NCI-H446 (cell line): ENCODE measurements around the gene GIT2.

ENCODE experiments used
- DNase-seq, 2 experiments: peaks; one replicate each; lab custom pipeline; 2025; lab: John Stamatoyannopoulos, UW

Gene GIT2

GRCh38 chr12:109981311-109981710 is 14.9 kb downstream of the GIT2 start:
- no peak for DNase-seq

DNA sequence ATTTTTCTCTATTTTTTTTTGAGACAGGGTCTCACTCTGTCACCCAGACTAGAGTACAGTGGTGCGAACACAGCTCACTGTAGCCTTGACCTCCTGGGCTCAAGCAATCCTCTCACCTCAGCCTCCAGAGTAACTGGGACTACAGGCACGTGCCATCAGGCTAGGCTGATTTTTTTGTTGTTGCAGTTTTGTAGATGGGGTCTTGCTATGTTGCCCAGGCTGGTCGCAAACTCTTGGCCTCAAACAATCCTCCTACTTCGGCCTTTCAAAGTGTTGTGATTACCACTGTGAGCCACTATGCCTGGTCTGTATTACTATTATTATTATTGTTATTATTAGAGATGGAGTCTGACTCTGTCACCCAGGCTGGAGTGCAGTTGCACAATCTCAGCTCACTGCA is 23.3 kb downstream of the GIT2 start:
- DNase-seq: no peak

DNA sequence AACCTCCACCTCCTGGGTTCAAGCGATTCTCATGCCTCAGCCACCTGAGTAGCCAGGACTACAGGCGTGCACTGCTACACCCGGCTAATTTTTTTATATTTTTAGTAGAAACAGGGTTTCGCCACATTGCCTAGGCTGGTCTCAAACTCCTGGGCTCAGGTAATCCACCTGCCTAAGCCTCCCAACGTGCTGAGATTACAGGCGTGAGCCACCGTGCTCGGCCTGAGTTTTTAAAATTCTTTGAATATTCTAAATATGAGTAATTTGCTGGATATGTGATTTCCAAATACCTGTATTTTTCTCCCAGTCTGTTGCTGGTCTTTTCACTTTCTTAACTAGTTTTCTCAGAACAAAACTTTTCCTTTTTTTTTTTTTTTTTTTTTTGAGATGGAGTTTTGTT is 27.4 kb downstream of the GIT2 start:
- DNase-seq: no peak

DNA sequence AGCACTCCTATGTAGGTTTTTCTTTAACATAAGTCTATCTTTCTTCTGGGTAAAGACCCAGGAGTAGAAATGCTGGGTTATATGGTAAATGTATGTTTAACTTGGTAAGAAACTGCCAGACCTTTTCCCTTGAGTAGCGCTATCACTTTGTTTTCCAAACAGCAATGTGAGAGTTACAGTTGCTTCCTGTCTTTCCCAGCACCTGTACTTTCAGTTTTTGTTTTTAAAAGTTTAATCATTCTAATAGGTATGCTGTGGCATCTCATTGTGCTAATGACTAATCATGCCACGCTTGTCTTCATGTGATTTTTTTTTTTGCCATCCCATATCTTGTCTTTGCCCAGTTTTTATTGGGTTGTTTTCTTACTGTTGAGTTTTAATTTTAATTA is 28.1 kb downstream of the GIT2 start:
- DNase-seq: no peak

DNA sequence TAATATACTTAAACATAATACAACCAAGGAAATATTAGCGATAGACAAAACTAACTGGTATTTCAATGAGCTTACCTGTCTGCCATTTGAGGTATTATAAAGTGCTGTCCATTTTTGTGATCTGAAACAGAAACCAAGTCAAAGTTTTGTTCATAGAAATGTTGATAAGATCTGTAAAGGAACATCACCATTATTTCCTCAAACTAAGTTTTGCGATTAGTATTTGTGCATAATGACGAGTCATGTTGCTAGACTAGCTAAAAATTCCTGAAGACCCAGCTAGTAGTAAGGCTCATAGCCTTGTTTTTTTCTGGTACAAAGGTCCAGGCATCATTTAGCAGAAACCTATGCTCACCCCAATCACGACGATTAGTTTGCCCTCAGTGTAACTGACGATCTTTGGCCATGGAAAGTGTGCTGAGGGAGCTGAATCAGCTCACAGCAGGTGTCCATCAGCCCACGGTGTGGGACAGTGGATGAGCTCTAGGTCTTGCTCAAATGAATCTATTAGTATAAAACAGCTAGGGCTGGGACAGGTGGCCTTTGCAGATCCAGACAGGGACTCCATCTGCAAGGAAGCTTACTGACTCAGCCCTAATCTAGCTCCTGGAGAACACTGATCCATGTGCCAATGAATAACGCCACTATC is 28.7 kb downstream of the GIT2 start:
- no peak for DNase-seq

GRCh38 chr12:109966546-109966945 is 29.6 kb downstream of the GIT2 start:
- no peak for DNase-seq

DNA sequence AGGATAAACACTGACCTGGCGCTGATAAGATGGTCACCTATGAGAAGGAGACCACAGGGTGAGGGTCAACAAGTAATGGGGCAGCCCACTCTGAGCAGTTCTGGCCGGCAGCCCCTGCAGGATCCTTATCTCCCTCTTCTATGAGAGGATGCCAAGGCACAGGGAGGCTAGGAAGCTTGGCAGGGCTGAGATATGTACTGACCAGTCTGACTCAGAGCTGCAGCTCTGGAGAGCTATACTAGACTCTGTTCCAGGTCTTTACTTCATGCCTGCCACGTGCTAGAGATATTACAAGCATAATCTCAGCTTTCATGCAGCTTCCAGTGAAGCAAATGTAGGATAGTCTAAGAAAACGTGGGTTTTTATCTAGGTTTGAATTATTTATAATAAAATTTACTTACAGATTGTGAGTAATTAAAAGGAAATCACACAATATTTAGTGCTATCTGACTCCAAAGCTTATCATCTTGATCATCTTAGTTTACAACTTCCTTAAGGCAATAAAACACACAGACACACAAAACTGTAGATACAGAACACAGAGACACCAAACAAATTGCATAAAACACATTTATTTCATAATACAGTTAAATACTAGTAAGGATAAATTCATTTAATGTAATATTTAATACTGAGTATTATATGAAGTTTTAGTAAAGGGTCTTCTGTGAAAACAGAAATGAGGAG is 32.3 kb downstream of the GIT2 start:
- DNase-seq: no peak

DNA sequence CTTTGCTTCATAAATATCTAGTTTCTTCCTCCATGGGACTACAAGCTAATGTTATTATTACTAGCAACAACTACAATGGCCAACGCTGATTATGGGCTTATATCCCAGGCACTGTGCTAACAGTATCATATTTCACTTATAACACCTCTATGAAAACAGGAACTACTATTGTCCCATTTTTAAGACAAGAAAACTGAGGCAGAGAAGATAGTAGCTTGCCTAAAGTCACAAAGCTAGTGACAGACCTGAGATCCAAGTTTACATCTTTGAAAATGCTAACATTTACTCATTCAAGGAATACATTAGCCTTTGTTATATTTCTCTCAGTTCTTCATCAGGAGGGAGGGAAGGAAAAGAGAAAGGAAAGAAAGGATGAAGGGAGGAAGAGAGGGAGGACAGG is 32.8 kb downstream of the GIT2 start:
- no peak for DNase-seq

GRCh38 chr12:109962398-109962797 is 33.8 kb downstream of the GIT2 start:
- no peak for DNase-seq

- no peak for DNase-seq
Observed at GRCh38 chr12:109961612-109962011, 34.6 kb downstream of the GIT2 start.

- no peak for DNase-seq
Observed at GRCh38 chr12:109961201-109961600, 35.0 kb downstream of the GIT2 start.

GRCh38 chr12:109959411-109960093 is 36.6 kb downstream of the GIT2 start:
- no peak for DNase-seq

DNA sequence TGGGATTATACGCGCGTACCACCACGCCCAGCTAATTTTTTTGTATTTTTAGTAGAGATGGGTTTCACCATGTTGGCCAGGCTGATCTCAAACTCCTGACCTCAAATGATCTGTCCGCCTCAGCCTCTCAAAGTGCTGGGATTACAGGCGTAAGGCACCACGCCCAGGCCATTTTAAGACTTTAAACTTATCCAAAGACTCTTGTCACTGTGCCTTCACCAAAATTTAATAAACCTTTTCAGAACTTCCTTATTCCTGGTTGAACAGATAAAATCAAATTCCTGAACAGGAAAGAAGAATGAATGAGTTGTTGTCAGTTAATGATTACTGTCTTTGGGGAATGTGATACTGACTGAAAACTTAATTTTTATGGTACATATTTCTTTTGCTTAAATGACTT is 37.8 kb downstream of the GIT2 start:
- no peak for DNase-seq

DNA sequence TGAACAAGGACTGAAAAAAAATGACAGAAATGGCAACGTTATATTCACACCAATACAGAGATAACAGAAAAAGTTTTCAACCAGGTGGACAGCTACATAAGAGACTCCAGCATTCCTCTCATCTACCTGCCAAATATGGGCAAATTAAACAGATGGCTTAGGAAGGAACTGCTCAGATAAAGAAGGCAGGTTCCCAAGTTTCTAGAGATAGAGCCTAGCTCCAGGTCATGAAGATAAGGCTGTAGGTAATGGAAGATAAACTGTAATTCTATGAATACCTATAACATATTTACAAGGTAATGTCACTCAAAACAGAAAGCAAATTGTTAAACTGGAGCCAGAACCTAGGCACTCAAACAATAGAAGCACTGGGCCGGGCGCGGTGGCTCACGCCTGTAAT is 42.5 kb downstream of the GIT2 start:
- no peak for DNase-seq

DNA sequence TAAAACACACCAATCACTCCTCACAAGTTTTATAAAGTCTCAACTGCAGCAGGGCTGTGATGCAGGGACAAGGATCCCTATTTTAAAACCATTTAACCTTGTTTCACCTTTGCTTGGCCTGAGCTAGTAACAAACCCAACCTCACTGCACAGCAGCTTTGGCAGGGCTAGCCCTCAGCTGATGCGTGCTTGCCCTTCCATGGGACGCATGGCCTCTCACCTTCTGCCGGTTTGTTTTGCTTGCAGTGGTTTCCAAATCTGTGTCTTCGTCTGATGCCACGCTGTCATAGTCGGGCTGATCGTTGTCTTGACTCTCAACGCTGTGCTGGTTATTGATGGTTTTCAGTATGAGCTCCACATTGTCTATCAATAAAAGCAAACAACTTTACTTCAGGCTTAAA is 43.3 kb downstream of the GIT2 start:
- no peak for DNase-seq

DNA sequence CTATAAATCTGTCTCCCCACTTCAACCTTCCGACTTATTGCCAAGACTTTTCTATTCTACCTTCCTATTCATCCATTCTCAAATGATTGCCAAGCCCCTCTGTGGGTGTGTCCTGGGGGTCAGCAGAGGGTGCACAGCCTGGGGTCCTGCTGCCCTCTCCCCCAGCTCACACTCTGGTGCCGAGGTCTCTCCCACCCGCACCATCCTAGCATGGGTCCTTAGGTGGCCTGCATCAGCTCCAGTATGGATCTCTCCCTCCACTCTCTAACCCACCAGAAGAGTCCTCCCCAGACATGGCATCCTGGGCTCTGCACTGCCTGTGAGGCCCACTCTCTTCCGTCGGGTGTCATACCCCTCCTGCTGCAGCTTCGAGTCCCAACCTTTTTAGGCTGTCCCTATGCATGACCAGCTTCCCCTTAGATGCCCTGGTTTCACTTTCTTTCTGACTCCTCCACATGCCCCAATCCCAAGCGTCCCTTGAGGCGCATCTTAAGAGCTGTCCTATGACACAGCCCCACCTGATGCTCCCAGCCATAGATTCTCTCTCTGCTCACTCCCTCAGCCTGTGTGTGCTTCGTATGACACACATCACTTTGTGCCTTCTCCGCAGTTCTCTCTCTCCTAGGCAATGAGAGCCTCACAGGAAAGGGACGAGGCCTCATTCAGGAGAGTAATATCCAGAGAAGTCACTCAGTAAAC is 43.9 kb downstream of the GIT2 start:
- DNase-seq: no peak

GRCh38 chr12:109951751-109952150 is 44.4 kb downstream of the GIT2 start:
- no peak for DNase-seq

- DNase-seq: no peak
Observed at GRCh38 chr12:109951136-109951535, 45.0 kb downstream of the GIT2 start.

- no peak for DNase-seq
Observed at GRCh38 chr12:109950625-109951024, 45.5 kb downstream of the GIT2 start.

- DNase-seq: no peak
Observed at GRCh38 chr12:109949089-109949488, 47.1 kb downstream of the GIT2 start.

DNA sequence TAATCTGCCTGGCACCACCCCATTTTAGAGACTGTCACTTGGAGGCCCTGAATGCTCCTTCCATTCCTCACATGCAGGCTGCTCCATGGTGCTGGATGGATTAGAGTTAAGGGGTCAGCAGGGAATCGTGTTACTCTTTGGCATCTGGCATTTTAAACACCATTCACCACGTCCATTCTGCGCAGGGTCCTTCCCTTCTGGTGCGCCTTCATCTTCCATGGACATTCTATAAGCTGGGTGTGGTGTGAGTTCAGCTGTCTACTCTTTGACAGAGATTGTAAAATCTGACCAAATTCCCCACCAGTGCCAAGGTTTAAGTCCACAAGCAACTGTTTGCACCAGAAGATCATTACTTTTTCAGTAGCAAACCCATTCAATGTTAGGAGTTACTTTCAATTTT is 47.8 kb downstream of the GIT2 start:
- no peak for DNase-seq

DNA sequence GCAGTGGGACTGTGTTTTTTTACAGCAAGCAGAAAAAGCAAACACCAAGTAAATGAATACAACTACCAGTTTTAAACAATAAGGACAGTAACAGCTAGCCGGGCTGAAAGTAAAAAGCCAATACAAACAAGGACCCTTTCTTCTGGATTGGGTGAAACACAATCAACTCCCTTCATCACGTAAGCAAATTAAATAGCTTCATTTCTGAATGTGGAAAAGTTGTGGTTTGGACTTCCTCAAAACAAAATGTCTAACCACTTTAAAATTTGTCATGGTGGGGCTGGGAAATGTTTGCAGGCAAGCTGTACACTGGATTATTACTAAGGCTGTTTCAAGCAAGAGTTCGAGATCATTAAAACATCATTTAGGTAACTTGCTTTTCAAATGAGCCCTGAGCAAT is 48.6 kb downstream of the GIT2 start:
- DNase-seq: no peak

- no peak for DNase-seq
Observed at GRCh38 chr12:109946913-109947312, 49.3 kb downstream of the GIT2 start.
